Measurements from ENCODE around the gene USP15. TPM values are rescaled to one million over a fixed set of nuclear protein-coding genes. Genes with fewer than 3 reads are reported as not detected.

USP15 gene
- total and polyA plus RNA-seq, 2 of the 8 experiments (the other 6 are each of a cell fraction or from before 2014, with no cell fraction given): 12.7 to 38.6 TPM

DNA sequence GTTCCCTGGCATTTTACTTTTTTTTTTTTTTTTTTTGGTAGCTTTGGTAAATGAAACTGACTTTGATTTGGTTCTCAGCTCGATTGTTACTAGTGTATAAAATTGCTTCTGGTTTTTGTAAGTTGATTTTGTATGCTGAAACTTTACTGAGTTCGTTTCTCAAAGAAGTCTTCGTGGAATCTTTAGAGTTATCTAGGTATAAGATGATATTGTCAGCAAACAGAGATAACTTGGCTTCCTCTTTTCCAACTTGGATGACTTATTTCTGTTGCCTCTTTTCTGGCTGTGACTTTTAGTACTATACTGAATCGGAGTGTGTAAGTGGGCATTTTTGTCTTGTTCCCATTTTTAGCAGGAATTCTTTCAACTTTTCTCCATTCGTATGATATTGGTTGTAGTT lies 28.1 kb downstream of the USP15 start (continued):
- TF ChIP-seq, protein P1, sequence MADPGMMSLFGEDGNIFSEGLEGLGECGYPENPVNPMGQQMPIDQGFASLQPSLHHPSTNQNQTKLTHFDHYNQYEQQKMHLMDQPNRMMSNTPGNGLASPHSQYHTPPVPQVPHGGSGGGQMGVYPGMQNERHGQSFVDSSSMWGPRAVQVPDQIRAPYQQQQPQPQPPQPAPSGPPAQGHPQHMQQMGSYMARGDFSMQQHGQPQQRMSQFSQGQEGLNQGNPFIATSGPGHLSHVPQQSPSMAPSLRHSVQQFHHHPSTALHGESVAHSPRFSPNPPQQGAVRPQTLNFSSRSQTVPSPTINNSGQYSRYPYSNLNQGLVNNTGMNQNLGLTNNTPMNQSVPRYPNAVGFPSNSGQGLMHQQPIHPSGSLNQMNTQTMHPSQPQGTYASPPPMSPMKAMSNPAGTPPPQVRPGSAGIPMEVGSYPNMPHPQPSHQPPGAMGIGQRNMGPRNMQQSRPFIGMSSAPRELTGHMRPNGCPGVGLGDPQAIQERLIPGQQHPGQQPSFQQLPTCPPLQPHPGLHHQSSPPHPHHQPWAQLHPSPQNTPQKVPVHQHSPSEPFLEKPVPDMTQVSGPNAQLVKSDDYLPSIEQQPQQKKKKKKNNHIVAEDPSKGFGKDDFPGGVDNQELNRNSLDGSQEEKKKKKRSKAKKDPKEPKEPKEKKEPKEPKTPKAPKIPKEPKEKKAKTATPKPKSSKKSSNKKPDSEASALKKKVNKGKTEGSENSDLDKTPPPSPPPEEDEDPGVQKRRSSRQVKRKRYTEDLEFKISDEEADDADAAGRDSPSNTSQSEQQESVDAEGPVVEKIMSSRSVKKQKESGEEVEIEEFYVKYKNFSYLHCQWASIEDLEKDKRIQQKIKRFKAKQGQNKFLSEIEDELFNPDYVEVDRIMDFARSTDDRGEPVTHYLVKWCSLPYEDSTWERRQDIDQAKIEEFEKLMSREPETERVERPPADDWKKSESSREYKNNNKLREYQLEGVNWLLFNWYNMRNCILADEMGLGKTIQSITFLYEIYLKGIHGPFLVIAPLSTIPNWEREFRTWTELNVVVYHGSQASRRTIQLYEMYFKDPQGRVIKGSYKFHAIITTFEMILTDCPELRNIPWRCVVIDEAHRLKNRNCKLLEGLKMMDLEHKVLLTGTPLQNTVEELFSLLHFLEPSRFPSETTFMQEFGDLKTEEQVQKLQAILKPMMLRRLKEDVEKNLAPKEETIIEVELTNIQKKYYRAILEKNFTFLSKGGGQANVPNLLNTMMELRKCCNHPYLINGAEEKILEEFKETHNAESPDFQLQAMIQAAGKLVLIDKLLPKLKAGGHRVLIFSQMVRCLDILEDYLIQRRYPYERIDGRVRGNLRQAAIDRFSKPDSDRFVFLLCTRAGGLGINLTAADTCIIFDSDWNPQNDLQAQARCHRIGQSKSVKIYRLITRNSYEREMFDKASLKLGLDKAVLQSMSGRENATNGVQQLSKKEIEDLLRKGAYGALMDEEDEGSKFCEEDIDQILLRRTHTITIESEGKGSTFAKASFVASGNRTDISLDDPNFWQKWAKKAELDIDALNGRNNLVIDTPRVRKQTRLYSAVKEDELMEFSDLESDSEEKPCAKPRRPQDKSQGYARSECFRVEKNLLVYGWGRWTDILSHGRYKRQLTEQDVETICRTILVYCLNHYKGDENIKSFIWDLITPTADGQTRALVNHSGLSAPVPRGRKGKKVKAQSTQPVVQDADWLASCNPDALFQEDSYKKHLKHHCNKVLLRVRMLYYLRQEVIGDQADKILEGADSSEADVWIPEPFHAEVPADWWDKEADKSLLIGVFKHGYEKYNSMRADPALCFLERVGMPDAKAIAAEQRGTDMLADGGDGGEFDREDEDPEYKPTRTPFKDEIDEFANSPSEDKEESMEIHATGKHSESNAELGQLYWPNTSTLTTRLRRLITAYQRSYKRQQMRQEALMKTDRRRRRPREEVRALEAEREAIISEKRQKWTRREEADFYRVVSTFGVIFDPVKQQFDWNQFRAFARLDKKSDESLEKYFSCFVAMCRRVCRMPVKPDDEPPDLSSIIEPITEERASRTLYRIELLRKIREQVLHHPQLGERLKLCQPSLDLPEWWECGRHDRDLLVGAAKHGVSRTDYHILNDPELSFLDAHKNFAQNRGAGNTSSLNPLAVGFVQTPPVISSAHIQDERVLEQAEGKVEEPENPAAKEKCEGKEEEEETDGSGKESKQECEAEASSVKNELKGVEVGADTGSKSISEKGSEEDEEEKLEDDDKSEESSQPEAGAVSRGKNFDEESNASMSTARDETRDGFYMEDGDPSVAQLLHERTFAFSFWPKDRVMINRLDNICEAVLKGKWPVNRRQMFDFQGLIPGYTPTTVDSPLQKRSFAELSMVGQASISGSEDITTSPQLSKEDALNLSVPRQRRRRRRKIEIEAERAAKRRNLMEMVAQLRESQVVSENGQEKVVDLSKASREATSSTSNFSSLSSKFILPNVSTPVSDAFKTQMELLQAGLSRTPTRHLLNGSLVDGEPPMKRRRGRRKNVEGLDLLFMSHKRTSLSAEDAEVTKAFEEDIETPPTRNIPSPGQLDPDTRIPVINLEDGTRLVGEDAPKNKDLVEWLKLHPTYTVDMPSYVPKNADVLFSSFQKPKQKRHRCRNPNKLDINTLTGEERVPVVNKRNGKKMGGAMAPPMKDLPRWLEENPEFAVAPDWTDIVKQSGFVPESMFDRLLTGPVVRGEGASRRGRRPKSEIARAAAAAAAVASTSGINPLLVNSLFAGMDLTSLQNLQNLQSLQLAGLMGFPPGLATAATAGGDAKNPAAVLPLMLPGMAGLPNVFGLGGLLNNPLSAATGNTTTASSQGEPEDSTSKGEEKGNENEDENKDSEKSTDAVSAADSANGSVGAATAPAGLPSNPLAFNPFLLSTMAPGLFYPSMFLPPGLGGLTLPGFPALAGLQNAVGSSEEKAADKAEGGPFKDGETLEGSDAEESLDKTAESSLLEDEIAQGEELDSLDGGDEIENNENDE (IDR thresholded peaks at IDR 0.05; ENCODE audit: insufficient replicate concordance, low read length): no peak
- TF ChIP-seq RNF2 (IDR thresholded peaks at IDR 0.05; ENCODE audit: borderline replicate concordance, low read depth, low read length, missing control alignments, poor library complexity, severe bottlenecking) (no peak), TBP (IDR thresholded peaks at IDR 0.05; ENCODE audit: low read depth, low read length) (no peak), CEBPB (IDR thresholded peaks at IDR 0.05; ENCODE audit: low read depth, low read length) (no peak), GABPA (IDR thresholded peaks at IDR 0.05; ENCODE audit: borderline replicate concordance, insufficient read depth, low read length) (no peak), NANOG (IDR thresholded peaks at IDR 0.05; ENCODE audit: insufficient read depth, low read depth, low read length, poor library complexity, severe bottlenecking) (no peak), HDAC2 (IDR thresholded peaks at IDR 0.05; ENCODE audit: borderline replicate concordance in 1 of 2, low read depth in 2 of 2, low read length in 2 of 2) (no peak), POLR2AphosphoS5 (IDR thresholded peaks at IDR 0.05; ENCODE audit: low read depth, low read length) (no peak)

All from H1 (cell line).